A549 (cell line): ENCODE measurements around the gene SYNE2.

Experiments
- CHD2 ChIP-seq: fragments of 150-350 bp; IDR thresholded peaks from 2 replicates; pipeline ENCODE4 v1.6.1; 2014; ENCODE audit warnings: low read length; ENCODE audit not compliant: partially characterized antibody
- TF ChIP-seq, protein P1 (sequence below): fragments of >200 bp; sonication (Bioruptor Twin); formaldehyde crosslinking; IDR thresholded peaks from 3 replicates; pipeline ENCODE4 v1.5.1; 2016
- TF ChIP-seq, protein P2 (sequence below): fragments of 450-650 bp; IDR thresholded peaks from 2 replicates; pipeline ENCODE4 v1.6.1; 2014; ENCODE audit warnings: antibody characterized with exemption

DNA sequence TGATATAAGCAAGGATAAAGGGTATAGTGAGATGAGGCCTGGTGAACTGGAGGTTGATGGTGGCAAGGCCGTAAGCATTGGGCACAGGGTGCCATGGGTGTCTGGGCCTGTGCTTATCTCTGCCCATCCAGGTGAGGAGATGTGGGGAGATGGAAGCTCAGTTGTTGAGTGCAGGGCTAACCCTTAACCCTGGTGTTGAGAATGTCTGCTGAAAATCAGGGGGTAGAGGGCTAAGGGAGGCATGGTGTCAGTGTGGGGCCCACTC, 86.1 kb downstream of the SYNE2 start:
- TF ChIP-seq, protein P1, sequence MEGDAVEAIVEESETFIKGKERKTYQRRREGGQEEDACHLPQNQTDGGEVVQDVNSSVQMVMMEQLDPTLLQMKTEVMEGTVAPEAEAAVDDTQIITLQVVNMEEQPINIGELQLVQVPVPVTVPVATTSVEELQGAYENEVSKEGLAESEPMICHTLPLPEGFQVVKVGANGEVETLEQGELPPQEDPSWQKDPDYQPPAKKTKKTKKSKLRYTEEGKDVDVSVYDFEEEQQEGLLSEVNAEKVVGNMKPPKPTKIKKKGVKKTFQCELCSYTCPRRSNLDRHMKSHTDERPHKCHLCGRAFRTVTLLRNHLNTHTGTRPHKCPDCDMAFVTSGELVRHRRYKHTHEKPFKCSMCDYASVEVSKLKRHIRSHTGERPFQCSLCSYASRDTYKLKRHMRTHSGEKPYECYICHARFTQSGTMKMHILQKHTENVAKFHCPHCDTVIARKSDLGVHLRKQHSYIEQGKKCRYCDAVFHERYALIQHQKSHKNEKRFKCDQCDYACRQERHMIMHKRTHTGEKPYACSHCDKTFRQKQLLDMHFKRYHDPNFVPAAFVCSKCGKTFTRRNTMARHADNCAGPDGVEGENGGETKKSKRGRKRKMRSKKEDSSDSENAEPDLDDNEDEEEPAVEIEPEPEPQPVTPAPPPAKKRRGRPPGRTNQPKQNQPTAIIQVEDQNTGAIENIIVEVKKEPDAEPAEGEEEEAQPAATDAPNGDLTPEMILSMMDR: no peak
- TF ChIP-seq, protein P2, sequence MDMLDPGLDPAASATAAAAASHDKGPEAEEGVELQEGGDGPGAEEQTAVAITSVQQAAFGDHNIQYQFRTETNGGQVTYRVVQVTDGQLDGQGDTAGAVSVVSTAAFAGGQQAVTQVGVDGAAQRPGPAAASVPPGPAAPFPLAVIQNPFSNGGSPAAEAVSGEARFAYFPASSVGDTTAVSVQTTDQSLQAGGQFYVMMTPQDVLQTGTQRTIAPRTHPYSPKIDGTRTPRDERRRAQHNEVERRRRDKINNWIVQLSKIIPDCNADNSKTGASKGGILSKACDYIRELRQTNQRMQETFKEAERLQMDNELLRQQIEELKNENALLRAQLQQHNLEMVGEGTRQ: no peak
- no peak for TF ChIP-seq CHD2
